AG04450 (cell line): Measurements from ENCODE around the gene ZNF367. TPM values are rescaled to one million over a fixed set of nuclear protein-coding genes. Genes with fewer than 3 reads are reported as not detected.

Experiments
- CTCF ChIA-PET: fragments of 300-600, 350-600 bp; formaldehyde crosslinking; extraction: SDS; loops from one replicate; lab custom pipeline; 2022; ENCODE audit warnings: antibody characterized with exemption, inconsistent platforms; lab: Charles Lee
- POLR2A ChIA-PET: fragments of 350-600 bp; formaldehyde crosslinking; extraction: SDS; loops from one replicate; lab custom pipeline; 2021; ENCODE audit warnings: antibody characterized with exemption, inconsistent platforms; lab: Yijun Ruan, JAX
- DNase-seq: peaks from one replicate; pipeline ENCODE4 v3.0.0-alpha.2; 2011; ENCODE audit warnings: low read depth, low spot score
- H3K27ac ChIP-seq: one replicate; pipeline ENCODE4 v1.5.1; 2012; ENCODE audit warnings: low read depth, low read length, control low read depth
- H3K27me3 ChIP-seq: one replicate; pipeline ENCODE4 v1.6.0; 2012; ENCODE audit warnings: low read length; ENCODE audit not compliant: control insufficient read depth, insufficient read depth
- H3K4me3 ChIP-seq: 2 replicates; pipeline ENCODE4 v1.5.1; 2011; ENCODE audit warnings: mild to moderate bottlenecking, low read depth, low read length, control low read depth
- H3K9me3 ChIP-seq: 2 replicates; pipeline ENCODE4 v1.5.1; 2012; ENCODE audit warnings: low read length; ENCODE audit not compliant: control insufficient read depth, insufficient read depth
- polyA plus RNA-seq: library from polyadenylated mRNA; depleted of rRNA; stranded (reverse); fragments of >200 nt; gene quantifications from 2 replicates; pipeline ENCODE4 v1.2.3, GENCODE V29; 2011
- TF ChIP-seq, protein P1 (sequence below): IDR thresholded peaks from 2 replicates; pipeline ENCODE4 v1.5.1; 2011; ENCODE audit warnings: low read depth, low read length, control low read depth, inconsistent platforms

ZNF367 gene
- polyA plus RNA-seq, 1 experiment: 0.60 TPM

DNA sequence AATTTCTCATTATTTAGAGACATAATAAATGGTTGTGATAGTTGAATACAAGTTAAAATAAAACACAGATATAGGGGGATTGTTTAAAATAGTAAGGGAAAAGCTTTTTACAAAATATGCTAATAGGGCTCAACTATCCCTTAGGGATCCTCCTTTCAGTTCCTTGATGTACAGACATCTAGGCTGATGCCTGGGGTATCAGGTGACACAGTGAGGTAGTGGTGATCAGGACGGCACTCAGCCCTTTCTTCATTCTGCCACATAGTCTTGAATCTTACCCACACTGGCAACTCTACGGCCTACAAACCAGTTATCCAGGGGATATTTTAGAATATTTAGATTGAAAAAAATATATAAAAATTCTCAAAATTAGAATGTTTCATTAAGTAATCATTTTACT, 22.2 kb downstream of the ZNF367 start:
- Histone ChIP-seq H3K9me3 (peaks cover 1% of the 10 kb centered on the region), H3K27ac (no peak overlapping the region), H3K27me3 (no peaks in the 10 kb centered on the region), H3K4me3 (no peak overlapping the region)
- ChIA-PET POLR2A (no interaction called here), CTCF (no interaction called here)
- no peak for DNase-seq
- TF ChIP-seq, protein P1, sequence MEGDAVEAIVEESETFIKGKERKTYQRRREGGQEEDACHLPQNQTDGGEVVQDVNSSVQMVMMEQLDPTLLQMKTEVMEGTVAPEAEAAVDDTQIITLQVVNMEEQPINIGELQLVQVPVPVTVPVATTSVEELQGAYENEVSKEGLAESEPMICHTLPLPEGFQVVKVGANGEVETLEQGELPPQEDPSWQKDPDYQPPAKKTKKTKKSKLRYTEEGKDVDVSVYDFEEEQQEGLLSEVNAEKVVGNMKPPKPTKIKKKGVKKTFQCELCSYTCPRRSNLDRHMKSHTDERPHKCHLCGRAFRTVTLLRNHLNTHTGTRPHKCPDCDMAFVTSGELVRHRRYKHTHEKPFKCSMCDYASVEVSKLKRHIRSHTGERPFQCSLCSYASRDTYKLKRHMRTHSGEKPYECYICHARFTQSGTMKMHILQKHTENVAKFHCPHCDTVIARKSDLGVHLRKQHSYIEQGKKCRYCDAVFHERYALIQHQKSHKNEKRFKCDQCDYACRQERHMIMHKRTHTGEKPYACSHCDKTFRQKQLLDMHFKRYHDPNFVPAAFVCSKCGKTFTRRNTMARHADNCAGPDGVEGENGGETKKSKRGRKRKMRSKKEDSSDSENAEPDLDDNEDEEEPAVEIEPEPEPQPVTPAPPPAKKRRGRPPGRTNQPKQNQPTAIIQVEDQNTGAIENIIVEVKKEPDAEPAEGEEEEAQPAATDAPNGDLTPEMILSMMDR: no peak

DNA sequence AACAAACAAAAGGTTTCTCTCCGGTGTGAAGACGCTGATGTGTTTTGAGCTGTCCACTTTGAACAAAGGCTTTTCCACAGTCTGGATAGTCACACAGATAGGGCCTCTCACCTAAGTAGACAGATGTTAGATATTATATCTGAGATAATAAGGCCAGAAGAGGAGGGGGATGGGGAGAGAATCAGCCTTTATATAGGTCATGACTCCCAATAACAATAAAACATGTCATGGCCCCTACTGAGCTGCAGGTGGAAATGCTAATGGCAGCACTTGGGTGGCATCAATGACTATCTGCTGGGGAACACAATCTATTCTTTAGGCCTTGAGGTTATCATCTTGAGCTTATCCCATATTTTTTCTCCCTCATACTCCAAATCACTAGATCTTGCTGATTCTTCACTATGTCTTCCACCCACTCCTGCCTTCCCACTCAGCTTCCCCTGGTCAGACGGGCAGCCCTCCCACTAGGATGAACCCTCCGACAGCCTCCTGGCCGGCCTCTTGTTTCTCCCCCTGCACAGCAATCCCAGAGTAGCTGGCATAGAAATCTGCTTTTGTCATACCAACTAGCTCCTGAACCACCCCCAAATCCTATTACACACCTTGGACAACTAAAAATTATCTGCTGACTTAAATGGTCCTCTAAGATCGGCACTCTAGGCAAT, 23.2 kb downstream of the ZNF367 start:
- POLR2A ChIA-PET: no interaction called here
- CTCF ChIA-PET: interaction anchor here (0.6 kb wide), 1 partner anchor 11 kb away, joined by 3 read pairs; no protein-coding TSS in a partner anchor
- Histone ChIP-seq H3K9me3 (no peaks in the 10 kb centered on the region), H3K4me3 (no peak overlapping the region), H3K27ac (no peak overlapping the region), H3K27me3 (no peaks in the 10 kb centered on the region)
- DNase-seq: no peak
- TF ChIP-seq, protein P1: no peak

DNA sequence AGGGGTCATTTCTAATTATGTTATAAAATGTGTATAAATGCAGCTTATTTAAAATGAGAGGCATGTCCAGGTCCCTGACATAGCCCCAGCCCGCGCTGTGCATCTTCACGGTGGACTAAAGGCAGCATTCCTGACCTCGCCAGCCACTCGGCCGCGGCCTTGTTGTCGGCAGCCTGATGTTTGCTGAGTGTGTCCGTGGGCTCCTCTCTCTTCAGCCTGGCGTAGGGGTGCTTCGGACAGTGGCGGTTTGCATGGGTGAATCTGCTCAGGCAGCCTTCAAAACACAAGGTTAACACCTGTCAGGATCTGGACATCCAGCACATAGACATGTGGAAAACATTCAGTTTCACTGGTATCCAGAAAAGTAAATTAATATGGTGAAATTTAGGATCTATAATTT, 25.9 kb downstream of the ZNF367 start:
- Histone ChIP-seq H3K27me3 (no peaks in the 10 kb centered on the region), H3K4me3 (no peak overlapping the region), H3K9me3 (no peaks in the 10 kb centered on the region), H3K27ac (no peak overlapping the region)
- TF ChIP-seq, protein P1: no peak
- no peak for DNase-seq
- ChIA-PET POLR2A (no interaction called here), CTCF (no interaction called here)

DNA sequence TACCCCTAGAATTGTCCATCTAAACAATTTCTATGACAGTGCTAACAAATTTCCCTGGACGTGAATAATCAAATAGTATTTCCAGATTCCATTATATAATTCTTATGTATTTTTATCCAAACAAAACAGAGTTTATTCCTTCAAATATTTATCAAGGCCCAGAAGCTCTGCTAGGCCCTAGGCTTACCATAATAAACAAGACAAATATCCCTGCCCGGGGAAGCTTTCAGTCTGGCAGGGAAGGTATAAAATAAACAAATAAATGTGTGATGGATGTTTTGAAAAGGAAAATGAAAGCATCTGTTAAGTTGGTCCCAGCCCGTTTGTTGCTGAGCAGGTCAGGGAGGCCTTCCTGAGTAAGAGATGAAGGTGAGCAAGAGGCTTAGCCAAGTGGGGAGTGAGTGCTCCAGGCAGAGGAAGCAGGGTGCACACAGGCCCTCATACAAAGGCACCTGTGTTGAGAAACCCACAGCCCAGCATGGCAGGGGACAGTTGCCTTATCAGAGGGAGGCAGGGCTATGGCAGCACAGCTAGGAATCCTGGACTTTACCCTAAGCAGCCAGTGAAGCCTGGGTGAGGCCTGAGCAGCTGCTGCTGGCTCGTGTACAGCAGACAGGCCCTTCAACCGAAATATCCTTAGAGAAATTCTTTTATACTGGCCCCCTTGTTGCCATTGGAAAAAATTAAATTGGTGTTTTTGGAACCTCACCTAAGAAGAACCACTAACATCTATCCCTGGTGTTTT, 27.0 kb downstream of the ZNF367 start:
- Histone ChIP-seq H3K9me3 (no peaks in the 10 kb centered on the region), H3K27me3 (no peaks in the 10 kb centered on the region), H3K27ac (peak overlapping the region; percentile 49), H3K4me3 (no peak overlapping the region)
- DNase-seq: no peak
- POLR2A ChIA-PET: interaction anchor here (0.5 to 0.7 kb wide), 3 partner anchors 9 to 30 kb away, joined by 3 to 5 read pairs (median 3); no protein-coding TSS in a partner anchor
- CTCF ChIA-PET: interaction anchor here (0.6 to 2.0 kb wide), 2 partner anchors 74 to 235 kb away, joined by 7 read pairs; no protein-coding TSS in a partner anchor
- TF ChIP-seq, protein P1: no peak

DNA sequence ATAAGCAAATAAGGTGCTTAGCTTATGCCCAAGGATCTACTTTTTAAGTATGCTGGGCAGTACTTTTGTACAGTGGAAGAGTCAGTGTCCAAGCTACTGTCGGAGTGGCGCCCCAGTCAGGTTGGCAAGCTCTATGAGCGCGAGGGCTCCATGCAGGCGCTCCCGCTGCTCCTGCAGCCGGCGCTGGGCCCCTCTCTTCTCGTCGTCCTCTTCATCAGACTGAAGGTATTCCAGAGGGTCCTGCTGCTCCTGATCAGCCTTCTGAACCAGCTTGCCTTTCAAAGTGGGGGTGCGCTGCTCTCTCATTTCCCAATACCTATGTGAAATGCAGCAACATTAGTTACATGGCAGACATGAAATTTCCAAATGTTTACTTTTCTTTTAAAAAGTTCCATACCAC, 30.0 kb downstream of the ZNF367 start:
- CTCF ChIA-PET: no interaction called here
- H3K27me3 ChIP-seq: no peaks in the 10 kb centered on the region
- no peak overlapping the region for H3K4me3 ChIP-seq
- no peak overlapping the region for H3K27ac ChIP-seq
- POLR2A ChIA-PET: no interaction called here
- TF ChIP-seq, protein P1: no peak
- DNase-seq: no peak
- no peaks in the 10 kb centered on the region for H3K9me3 ChIP-seq
